NCI-H524 treated with DMSO at 0.1 percent for 48 hours (cell line): ENCODE data around the gene FPR1.

Source experiments
- DNase-seq: peaks from one replicate; lab custom pipeline; 2025; lab: John Stamatoyannopoulos, UW

FPR1 gene

GRCh38 chr19:51737389-51737788 is 14.3 kb downstream of the FPR1 start:
- DNase-seq, result no peak

- DNase-seq, result no peak
These were observed 15.8 kb downstream of the FPR1 start for GRCh38 chr19:51735759-51736449.

- DNase-seq, result no peak
These were observed 17.7 kb downstream of the FPR1 start for GRCh38 chr19:51733742-51734522.

- no peak for DNase-seq
These were observed 21.9 kb downstream of the FPR1 start for GRCh38 chr19:51729781-51730180.

GRCh38 chr19:51727349-51727880 is 24.3 kb downstream of the FPR1 start:
- DNase-seq, result no peak

- DNase-seq, result no peak
These were observed 25.6 kb downstream of the FPR1 start for GRCh38 chr19:51726049-51726448.

GRCh38 chr19:51724543-51724942 is 27.1 kb downstream of the FPR1 start:
- no peak for DNase-seq

- no peak for DNase-seq
These were observed 29.2 kb downstream of the FPR1 start for GRCh38 chr19:51722492-51722891.

GRCh38 chr19:51721905-51722304 is 29.8 kb downstream of the FPR1 start:
- no peak for DNase-seq

- DNase-seq, result no peak
These were observed 32.3 kb downstream of the FPR1 start for GRCh38 chr19:51719251-51719988.

- no peak for DNase-seq
These were observed 34.8 kb downstream of the FPR1 start for GRCh38 chr19:51716925-51717324.

- no peak for DNase-seq
These were observed 35.8 kb downstream of the FPR1 start for GRCh38 chr19:51715850-51716249.

- DNase-seq, result no peak
These were observed 36.8 kb downstream of the FPR1 start for GRCh38 chr19:51714848-51715247.

- no peak for DNase-seq
These were observed 38.1 kb downstream of the FPR1 start for GRCh38 chr19:51713319-51714285.

GRCh38 chr19:51712461-51713081 is 39.1 kb downstream of the FPR1 start:
- no peak for DNase-seq

- no peak for DNase-seq
These were observed 40.0 kb downstream of the FPR1 start for GRCh38 chr19:51711702-51712101.

- no peak for DNase-seq
These were observed 41.5 kb downstream of the FPR1 start for GRCh38 chr19:51710163-51710562.

GRCh38 chr19:51709575-51709974 is 42.1 kb downstream of the FPR1 start:
- DNase-seq, result no peak

GRCh38 chr19:51708811-51709210 is 42.9 kb downstream of the FPR1 start:
- no peak for DNase-seq

- DNase-seq, result no peak
These were observed 44.8 kb downstream of the FPR1 start for GRCh38 chr19:51706885-51707284.

- DNase-seq, result no peak
These were observed 45.4 kb downstream of the FPR1 start for GRCh38 chr19:51706296-51706695.
